Smooth muscle cell (in vitro differentiated cells): ENCODE data around the gene SP9. TPM values are rescaled to one million over a fixed set of nuclear protein-coding genes. Genes with fewer than 3 reads are reported as not detected.

Experiments used
- DNase-seq: peaks from one replicate; lab custom pipeline; 2025; ENCODE audit not compliant: unreplicated experiment; lab: John Stamatoyannopoulos, UW
- H2AFZ ChIP-seq: fragments of 200-600 bp; sonication (generic); 2 replicates; pipeline ENCODE4 v1.6.0; 2016; ENCODE audit warnings: antibody characterized with exemption, low read depth, mild to moderate bottlenecking
- H3F3A ChIP-seq: fragments of 200-600 bp; sonication (generic); 2 replicates; pipeline ENCODE4 v1.6.0; 2017; ENCODE audit warnings: antibody characterized with exemption, low read depth
- H3K27ac ChIP-seq: fragments of 200-600 bp; sonication (generic); 2 replicates; pipeline ENCODE4 v1.5.1; 2016; ENCODE audit warnings: low read depth, mild to moderate bottlenecking
- H3K27me3 ChIP-seq: fragments of 200-600 bp; sonication (generic); 2 replicates; pipeline ENCODE4 v1.6.1; 2016; ENCODE audit warnings: low read depth, mild to moderate bottlenecking
- H3K36me3 ChIP-seq: fragments of 200-600 bp; sonication (generic); 2 replicates; pipeline ENCODE4 v1.5.1; 2016; ENCODE audit warnings: low read depth
- H3K4me1 ChIP-seq: fragments of 200-600 bp; sonication (generic); 2 replicates; pipeline ENCODE4 v1.5.1; 2016; ENCODE audit warnings: low read depth
- H3K4me2 ChIP-seq: fragments of 200-600 bp; sonication (generic); 2 replicates; pipeline ENCODE4 v1.6.0; 2016; ENCODE audit warnings: mild to moderate bottlenecking
- H3K4me3 ChIP-seq: fragments of 200-600 bp; sonication (generic); 2 replicates; pipeline ENCODE4 v1.5.1; 2016; ENCODE audit warnings: mild to moderate bottlenecking
- H3K79me2 ChIP-seq: fragments of 200-600 bp; sonication (generic); 2 replicates; pipeline ENCODE4 v1.6.0; 2016; ENCODE audit warnings: low read depth, mild to moderate bottlenecking
- H3K9ac ChIP-seq: fragments of 200-600 bp; sonication (generic); 2 replicates; pipeline ENCODE4 v1.6.0; 2016; ENCODE audit warnings: low read depth
- H3K9me3 ChIP-seq: fragments of 200-600 bp; sonication (generic); replicated peaks from 2 replicates; pipeline ENCODE4 v1.5.1; 2016; ENCODE audit warnings: low read depth
- H4K20me1 ChIP-seq: fragments of 200-600 bp; sonication (generic); 2 replicates; pipeline ENCODE4 v1.6.0; 2016; ENCODE audit warnings: low read depth
- CTCF ChIP-seq: fragments of 200-600 bp; sonication (generic); IDR thresholded peaks from 2 replicates; pipeline ENCODE4 v1.5.1; 2017; ENCODE audit warnings: borderline replicate concordance, mild to moderate bottlenecking, antibody characterized with exemption; ENCODE audit not compliant: insufficient read depth, poor library complexity, severe bottlenecking
- WGBS: methylation state at CpG from one replicate; pipeline ENCODE4 v1.1.7; 2016; ENCODE audit warnings: low lambda C conversion rate; 5-methylcytosine and 5-hydroxymethylcytosine counted together
- polyA plus RNA-seq: library from polyadenylated mRNA; unstranded; fragments of >200 nt; fragmentation: Nextera tagmentation; extraction: Ambion mirVana; gene quantifications from 2 replicates; pipeline ENCODE4 v1.2.1, GENCODE V29; 2016
- total RNA-seq: library from RNA; depleted of rRNA; stranded (reverse); fragments of >200 nt; gene quantifications from 2 replicates; pipeline ENCODE4 v1.2.3, GENCODE V29; 2014

The SP9 gene
- total and polyA plus RNA-seq, 2 experiments from 2014 or later, result 0.17 to 0.49 TPM

- WGBS, result under 1% methylated on average over 47 of the region's 47 CpGs
- Histone ChIP-seq H2AFZ (no peak overlapping the region), H3K9ac (no peak overlapping the region), H3K79me2 (no peaks in the 10 kb centered on the region), H3K4me1 (peaks cover 47% of the 10 kb centered on the region), H3K4me2 (peak overlapping the region; percentile 81), H3K27ac (no peak overlapping the region), H3K9me3 (no peaks in the 10 kb centered on the region), H3K27me3 (peaks cover 100% of the 10 kb centered on the region), H3F3A (no peaks in the 10 kb centered on the region), H4K20me1 (peaks cover 7% of the 10 kb centered on the region), H3K36me3 (no peaks in the 10 kb centered on the region), H3K4me3 (peak overlapping the region; percentile 43)
- no peak for TF ChIP-seq CTCF
- no peak for DNase-seq
These were observed 667 bp downstream of the SP9 start for GRCh38 chr2:174335254-174335987.

GRCh38 chr2:174335988-174336500, 1.3 kb downstream of the SP9 start:
- H3F3A ChIP-seq, result no peaks in the 10 kb centered on the region
- no peaks in the 10 kb centered on the region for H3K9me3 ChIP-seq
- no peaks in the 10 kb centered on the region for H3K36me3 ChIP-seq
- peaks cover 8% of the 10 kb centered on the region for H4K20me1 ChIP-seq
- H3K79me2 ChIP-seq, result no peaks in the 10 kb centered on the region
- H2AFZ ChIP-seq, result no peak overlapping the region
- WGBS, result 1% methylated on average over 45 of the region's 54 CpGs
- H3K4me3 ChIP-seq, result peak overlapping the region; percentile 43
- no peak overlapping the region for H3K27ac ChIP-seq
- peaks cover 53% of the 10 kb centered on the region for H3K4me1 ChIP-seq
- H3K9ac ChIP-seq, result no peak overlapping the region
- H3K4me2 ChIP-seq, result peak overlapping the region; percentile 81
- peaks cover 100% of the 10 kb centered on the region for H3K27me3 ChIP-seq
- no peak for TF ChIP-seq CTCF
- no peak for DNase-seq

- TF ChIP-seq CTCF, result no peak
- Histone ChIP-seq H3K79me2 (no peaks in the 10 kb centered on the region), H3K4me3 (peak overlapping the region; percentile 43), H3K27me3 (peaks cover 100% of the 10 kb centered on the region), H3K36me3 (no peaks in the 10 kb centered on the region), H4K20me1 (peaks cover 11% of the 10 kb centered on the region), H3K9ac (no peak overlapping the region), H2AFZ (no peak overlapping the region), H3K4me2 (peak overlapping the region; percentile 81), H3K27ac (no peak overlapping the region), H3F3A (no peaks in the 10 kb centered on the region), H3K9me3 (no peaks in the 10 kb centered on the region), H3K4me1 (peaks cover 56% of the 10 kb centered on the region)
- WGBS, result 1% methylated on average over 100 of the region's 102 CpGs
- no peak for DNase-seq
These were observed 2.0 kb downstream of the SP9 start for GRCh38 chr2:174336501-174337336.
